HG03103 (cell line): Measurements from ENCODE around the gene FGF21.
A peak's percentile ranks its signal among the peaks of the same experiment; 100 is the strongest.
"Not testable (repeated sequence)": the region's sequence is repeated elsewhere in the genome, so short reads cannot be mapped to it uniquely, and the experiment has no call there.

Experiments used
- ATAC-seq: cut with Tn5 transposase; IDR thresholded peaks from one replicate; pipeline ENCODE4 v1.9.1; 2021; ENCODE audit warnings: low read depth; ENCODE audit not compliant: unreplicated experiment

Gene FGF21

DNA sequence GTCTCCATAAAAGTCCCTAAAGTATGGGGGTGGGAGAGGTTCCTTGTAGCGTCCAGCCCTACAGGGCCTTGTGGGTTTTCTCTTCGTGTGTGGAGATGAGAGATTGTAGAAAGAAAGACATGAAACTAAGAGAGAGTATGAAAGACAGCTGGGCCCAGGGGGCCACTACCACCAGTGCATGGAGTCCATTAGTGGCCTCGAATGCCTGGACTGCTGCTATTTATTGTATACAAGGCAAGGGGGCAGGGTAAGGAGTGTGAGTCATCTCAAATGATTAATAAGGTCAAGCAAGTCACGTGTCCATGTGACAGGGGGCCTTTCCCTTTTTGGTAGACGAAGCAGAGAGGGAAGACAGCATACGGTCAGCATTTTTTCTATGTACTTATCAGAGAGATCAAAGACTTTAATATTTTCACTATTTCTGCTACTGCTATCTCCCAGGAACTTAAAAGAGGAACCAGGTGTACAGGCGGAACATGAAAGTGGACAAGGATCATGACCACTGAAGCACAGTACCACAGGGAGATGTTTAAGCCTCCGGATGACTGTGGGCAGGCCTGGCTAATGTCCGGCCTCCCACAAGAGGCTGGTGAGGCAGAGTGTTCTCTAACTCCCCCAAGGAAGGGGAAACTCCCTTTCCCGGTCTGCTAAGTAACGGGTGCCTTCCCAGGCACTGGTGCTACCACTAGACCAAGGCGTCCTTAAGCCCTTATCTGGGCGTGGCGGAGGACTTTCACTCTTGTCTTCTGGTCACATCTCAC, 25.5 kb downstream of the FGF21 start:
- ATAC-seq = no peak

DNA sequence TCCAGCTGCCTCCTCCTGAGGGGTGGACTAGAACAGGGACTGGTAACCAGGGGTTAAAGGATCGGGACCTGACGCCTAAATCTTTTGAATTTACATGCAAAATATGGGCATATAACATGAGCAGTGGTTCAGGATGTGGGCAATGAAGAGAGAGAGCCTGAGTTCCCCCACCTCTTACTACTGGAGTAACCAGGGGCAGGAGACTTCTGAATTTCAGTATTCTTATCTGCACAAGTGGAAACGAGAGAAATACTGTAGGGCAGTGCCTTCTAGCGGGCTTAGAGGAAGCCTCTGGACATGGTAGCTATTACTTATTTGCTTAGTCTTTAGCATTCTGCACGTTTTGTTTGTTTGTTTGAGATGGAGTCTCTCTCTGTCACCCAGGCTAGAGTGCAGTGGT, 29.2 kb downstream of the FGF21 start:
- no peak for ATAC-seq

DNA sequence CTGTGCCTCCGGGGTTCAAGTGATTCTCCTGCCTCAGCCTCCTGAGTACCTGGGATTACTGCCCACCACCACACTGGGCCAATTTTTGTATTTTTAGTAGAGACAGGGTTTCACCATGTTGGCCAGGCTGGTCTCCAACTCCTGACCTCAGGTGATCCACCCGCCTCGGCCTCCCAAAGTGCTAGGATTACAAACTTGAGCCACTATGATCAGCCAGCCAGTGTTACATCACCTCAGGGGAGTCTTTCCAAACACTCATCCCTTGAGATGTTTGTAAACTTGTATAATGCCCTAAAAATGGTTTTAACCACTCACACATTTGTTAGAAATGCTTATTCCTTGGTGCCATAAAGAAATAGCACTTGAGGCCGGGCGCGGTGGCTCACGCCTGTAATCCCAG, 31.1 kb downstream of the FGF21 start:
- not testable (repeated sequence) for ATAC-seq

DNA sequence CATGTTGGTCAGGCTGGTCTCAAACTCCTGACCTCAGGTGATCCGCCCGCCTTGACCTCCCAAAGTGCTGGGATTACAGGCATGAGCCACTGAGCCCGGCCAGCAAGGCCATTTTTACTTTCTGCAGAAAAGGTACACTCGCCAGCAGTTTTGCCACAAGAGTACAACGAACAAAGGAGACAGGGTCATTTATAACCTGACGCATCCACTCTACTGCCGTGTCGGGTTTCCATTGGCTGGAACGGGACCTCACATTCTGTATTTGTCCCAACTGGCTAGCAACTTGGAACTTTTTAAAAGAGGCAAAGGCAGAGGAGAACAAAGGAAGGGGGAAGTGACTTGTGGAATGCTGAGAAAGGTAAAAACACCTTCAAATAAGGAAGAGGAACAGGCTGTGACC, 32.0 kb downstream of the FGF21 start:
- not testable (repeated sequence) for ATAC-seq

DNA sequence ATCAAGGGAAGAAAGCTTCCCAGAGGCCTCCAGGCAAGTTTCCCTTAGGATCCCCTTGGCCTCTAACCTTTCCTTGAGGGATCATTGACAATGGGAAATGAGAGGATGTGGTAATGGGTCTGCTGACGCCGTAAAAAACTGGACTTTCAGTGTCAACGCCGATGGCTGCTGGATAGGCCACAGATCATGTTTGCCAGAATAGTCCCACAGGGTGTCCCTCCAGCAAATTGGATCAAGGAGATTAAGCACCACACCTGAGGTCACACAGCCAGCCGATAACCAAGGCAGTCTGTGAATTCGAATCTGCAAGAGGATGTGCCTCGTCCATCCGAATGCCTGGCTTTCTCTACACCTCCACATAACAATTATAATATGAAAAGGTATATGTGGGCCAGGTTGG, 37.9 kb downstream of the FGF21 start:
- ATAC-seq = no peak

DNA sequence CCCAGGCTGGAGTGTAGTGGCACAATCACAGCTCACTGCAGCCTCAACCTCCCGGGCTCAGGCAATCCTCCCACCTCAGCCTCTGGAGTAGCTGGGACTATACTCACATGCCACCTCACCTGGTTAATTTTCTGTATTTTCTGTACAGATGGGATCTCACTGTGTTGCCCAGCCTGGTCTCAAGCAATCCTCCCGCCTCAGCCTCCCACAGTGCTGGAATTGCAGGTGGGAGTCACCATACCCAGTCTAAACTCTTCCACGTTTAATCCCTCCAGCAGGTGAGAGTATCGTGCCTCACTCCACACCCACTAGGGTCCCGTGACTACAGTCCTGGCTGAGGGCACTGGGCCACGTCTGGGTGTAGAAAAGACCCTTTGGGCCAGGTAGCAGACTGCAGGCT, 39.0 kb downstream of the FGF21 start:
- no peak for ATAC-seq

DNA sequence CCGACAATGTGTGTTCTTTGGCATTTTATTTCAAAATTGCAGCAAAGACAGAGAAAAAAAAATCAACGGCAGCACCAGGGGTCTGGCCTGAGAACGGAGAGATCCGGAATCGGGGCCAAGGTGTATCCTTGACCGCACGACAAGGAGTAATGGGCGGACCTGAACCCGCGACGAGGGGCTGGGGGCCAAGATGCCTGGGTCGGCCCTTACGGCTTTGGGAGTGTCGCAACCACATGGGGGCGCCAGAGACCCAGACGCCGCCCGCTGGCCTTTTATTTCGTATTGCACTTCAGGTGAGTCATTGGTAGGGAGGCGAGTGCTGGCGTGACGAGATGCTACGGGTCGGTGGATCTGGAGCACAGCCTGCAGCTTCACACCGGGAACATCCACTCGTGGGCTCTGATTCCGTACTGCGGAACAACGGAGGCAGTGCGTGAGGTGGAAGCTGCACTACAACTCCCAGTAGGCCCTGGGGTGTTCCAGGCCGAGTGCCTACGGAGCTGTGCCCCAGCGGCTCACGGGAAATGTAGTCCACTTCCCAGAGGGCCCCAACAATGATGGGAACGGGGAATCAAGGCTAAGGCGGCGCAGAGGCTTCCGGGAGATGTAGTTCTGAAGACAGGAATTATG, 39.8 kb downstream of the FGF21 start:
- peak; percentile 67 for ATAC-seq

DNA sequence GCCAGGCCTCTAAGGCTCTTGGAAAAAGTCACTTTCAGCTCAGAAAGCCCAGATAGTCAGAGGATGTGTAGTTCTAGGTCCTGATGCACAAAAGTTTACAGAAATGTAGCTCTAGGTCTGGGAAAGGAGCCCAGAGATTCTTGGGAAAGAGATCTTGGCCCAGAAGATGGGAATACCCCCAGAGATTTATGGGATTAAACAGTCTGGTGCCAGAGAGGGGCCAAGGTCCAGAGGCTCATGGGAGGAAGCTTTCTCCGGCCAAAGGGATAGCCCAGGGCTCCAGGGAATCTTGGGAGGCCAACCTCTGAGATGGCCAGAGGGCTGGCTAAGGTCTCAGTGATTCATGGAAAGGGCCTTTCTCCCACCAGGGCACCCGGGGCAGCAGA, 40.4 kb downstream of the FGF21 start:
- no peak for ATAC-seq

DNA sequence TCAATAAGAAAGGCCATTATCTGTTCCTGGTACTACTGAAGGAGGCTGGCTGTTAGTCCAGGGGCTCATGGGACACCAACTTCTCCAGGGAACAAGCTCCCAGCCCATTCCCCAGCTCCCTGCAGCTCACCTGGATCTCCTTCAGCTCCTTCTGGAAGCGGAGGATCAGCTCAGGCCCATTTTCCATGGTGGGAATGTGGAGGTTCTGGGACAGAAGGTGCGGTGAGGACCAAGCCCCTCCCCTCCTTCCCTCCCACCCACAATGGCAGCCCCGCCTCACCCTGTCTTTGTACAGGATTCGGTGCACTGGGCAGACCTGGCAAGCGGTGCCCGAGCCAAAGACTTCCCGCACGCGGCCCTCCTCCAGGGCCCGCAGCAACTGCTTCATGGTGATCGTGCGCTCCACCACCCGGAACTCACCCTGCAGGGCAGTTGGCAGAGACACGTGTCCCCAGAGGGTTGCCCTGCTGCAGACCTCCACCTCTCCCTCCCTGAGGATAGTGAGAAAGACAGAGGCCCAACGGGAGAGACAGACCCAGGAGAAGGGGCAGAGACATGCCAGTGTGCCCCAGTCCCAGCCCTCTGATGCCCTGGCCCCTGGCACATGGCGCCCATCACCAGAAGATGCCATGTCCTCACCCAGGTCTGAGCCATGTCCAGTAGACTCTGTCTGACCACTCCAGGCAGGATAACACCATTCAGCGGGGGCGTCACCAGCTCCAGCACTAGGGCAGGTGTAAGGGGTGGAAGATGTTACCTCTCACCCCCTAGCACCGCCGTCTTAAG, 41.2 kb downstream of the FGF21 start:
- no peak for ATAC-seq

DNA sequence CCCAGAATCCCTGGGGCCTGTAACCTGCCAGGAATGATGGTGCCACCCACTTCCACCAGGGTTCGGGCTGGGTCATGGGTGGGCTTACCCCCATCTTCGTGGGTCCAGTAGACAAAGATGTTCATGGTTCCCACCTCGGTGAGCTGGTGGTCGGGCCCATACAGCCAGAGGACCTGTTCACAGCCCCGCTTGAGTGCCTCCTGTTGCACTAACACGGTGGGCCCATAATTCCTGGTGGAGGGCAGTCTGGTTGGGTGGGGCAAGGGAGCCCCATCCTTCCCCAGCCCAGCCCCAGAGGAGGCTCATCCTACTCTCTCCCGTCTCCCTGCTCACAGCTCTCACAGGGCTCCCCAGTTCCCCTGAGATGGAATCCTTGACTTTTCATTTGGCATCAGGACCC, 41.8 kb downstream of the FGF21 start:
- ATAC-seq = no peak

DNA sequence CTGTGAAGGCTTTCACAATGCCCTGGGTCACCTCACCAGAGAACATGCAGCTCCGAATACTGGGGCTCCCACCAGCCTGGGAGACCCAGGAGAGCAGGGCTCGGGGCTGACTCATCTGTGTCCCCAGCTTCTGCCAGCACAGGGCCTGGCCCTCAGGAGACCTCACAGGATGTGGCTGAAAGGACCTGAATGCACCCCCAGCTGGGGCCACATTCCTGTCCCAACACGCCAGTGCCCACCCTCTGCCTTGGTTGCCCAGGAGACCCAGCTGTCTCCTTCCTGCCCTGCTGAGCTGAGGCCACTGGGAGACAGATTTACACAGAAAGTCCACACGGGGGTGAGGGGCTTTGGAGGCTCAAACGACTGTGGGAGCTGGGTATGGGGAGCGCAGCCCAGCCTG, 43.6 kb downstream of the FGF21 start:
- no peak for ATAC-seq

DNA sequence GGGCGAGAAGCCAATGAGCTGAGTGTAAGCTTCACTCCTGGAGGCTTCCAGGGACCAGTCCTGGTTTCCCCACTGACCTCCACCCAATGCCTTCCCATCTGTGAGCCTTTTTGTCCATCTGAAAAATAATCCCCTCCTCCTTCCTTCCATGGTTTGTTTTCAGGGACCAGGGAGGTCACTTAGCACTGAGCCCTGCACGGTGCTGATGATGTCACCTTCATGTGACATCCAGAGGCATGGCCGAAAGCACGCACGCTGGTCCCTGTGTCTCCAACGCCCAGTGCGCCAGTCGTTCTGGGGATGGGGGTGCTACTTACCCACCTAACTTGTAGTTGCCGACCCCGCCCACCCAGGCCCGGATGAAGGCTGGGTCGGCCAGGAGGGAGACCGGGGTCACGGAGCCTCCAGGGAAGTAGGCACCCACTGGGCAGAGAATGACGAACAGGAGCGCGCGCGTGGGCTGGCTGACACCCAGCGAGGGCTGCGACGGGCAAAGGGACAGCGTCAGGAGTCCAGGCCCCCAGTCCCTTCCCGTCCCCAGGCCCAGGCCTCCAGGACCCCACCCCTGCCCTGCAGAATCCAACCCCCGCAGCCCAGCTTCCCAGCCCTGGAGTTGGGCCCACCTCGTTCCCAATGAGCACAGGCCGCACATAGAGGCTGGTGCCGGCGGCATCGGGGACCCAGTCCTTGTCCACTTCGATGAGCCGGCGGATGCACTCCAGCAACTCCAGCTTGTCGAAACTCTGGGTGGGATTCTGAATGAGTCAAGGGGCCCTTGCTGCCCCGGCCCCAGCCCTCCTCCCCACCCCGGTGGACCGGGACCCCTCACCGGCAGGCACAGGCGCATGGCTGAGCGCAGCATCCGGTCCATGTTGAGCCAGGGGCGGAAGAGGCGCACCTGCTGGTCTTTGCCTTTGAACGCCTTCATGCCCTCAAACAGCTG, 44.3 kb downstream of the FGF21 start:
- ATAC-seq = no peak

DNA sequence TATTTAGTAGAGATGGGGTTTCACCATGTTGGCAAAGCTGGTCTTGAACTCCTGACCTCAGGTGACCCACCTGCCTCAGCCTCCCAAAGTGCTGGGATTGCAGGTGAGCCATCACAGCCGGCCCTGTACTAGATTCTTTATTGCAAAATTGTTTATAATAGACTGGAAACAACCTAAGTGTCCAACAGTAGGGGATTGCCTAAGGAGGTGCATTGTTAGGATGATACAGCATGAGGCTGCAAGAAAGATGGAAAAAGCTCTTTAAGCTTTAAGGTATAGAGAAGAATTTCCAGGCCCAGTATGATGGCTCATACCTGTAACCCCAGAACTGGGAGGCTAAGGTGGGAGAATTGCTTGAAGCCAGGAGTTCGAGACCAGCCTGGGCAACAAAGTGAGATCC, 47.3 kb downstream of the FGF21 start:
- ATAC-seq = no peak

DNA sequence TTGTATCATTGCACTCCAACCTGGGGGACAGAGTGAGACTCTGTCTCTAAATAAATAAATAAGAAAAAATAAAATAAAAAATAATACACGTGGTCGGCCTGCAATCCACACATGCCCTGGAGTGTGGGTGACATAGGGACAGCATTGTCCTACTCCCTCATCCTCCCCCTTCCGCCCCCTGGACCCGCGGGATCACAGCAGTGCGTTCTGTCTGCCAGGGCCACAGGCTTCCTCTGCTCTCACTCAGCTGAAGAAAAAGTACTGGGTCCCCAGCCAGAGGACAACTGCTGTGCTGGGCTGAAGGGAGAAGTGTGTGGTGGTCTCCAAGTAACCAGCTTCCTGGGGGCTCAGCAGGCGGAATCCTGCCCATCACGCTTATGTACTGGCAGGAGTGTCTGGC, 49.2 kb downstream of the FGF21 start:
- no peak for ATAC-seq

DNA sequence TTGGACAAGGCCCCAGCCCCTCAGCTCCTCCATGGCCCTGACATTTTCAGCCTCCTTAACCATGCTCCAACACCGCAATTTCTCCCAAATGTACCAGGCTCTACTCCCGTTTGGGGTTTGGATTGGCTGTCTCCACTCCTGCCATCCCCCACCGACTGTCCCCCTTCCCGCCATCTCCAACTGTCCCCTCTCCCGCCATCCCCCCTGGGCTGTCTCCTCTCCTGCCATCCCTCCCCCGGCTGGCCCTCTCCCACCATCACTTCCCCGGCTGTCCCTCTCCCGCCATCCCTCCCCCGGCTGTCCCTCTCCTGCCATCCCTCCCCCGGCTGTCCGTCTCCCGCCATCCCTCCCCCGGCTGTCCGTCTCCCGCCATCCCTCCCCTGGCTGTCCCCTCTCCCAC, 50.1 kb downstream of the FGF21 start:
- no peak for ATAC-seq

DNA sequence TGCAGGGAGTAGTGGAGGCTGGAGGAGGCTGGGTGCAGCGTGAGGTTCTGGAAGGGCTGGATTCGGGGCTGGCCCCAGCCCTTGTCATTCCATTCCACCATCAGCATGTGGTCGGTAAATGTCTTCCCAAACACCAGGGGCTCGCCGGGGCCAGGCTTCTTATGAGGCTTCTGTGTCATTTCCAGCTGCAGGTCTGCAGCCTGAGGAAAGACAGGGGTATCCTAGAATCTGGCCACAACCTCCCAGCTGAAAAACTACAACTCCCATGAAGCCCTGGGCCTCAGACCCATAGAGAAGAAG, 51.1 kb downstream of the FGF21 start:
- ATAC-seq = no peak

DNA sequence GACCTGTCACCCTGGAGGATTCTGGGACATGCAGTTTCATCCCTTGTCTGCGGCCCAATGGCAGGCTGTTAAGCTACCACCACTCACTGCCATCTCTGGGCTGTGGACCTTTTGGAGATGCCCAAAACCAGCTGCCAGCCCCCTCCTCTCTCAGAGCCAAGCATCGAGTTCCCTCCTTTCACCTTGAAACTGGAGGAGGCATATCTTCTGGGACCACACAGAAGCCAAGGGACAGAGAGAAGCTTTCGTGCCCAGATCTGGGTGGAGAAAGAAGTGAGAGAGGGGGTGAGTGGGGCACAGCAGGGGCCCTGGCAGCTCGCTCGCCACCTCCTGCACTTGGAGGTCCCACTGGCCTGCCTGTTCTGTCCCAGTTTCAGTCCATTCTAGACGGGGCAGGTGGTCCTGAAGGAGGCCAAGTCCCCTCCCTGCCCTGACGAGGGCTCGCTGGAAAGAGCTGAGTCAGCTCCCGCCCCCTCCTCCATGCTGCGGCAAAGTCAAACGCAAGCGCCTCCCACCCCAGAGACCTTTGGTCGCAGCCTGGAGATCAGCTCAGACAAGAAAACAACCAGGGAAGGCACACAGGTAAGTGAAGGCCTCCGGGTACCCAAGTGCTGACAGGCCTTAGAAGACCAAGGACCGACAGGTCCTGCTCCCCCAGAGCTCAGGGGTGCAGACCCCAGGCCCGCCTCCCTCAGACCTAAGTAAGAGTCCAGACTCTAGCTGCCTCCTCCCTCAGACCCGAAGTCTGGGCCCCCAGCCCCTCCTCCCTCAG, 51.7 kb downstream of the FGF21 start:
- ATAC-seq = no peak

DNA sequence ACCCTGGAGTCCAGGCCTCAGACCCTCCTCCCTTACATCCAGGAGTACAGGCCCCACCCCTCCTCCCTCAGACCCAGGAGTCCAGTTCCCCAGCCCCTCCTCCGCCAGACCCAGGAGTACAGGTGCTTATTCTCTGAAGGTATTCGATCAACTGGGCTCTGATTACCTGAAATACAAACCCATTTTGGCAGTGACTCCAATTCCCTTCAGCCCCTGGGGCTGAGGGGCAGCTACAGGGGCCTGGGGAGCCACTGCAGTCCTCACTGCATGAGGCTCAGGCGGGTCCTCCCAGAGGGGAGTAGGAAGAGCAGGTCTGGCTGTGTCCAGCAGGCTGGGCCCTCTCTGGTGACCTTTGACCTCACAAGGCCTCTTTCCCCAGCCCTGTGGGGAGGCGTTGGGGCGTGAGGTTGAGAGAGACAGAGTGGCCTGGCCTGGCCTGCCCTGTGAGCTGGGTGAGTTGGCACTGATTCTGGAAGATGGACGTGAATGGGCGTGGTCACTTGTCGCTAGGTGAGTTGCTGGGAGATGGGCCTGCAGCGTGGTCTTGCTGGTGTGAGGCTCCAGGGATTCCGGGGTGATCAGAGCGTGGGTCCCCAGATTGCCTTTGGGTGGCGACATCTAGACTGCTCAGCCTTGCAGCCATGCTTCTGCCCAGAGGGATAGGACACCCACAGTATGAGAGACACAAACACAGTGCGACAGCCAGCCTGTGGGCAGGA, 52.4 kb downstream of the FGF21 start:
- no peak for ATAC-seq
